Mammary epithelial cell (primary cell): ENCODE measurements around the gene ARL17B.
"Not testable (repeated sequence)": the region's sequence is repeated elsewhere in the genome, so short reads cannot be mapped to it uniquely, and the experiment has no call there.

Experiments
- CTCF ChIP-seq, 2 donors: IDR thresholded peaks in 1 of 2; conservative IDR thresholded peaks in 1 of 2; 2 replicates each; pipeline ENCODE4 v1.5.1; 2011 to 2012; ENCODE audit warnings: inconsistent platforms in 2 of 2, low read length in 2 of 2, mild to moderate bottlenecking in 2 of 2, control low read depth in 1 of 2, low read depth in 1 of 2; ENCODE audit not compliant: insufficient read depth in 1 of 2; ENCODE audit errors: extremely low read depth in 1 of 2
- EZH2 ChIP-seq: IDR thresholded peaks from 2 replicates; pipeline ENCODE4 v1.6.1; 2012; ENCODE audit warnings: low read length, inconsistent platforms, borderline replicate concordance

GRCh38 chr17:46249153-46249552, 112.4 kb downstream of the ARL17B start:
- TF ChIP-seq CTCF (conservative IDR thresholded peaks at IDR 0.05 in 1 of 2, IDR thresholded peaks at IDR 0.05 in 1 of 2; ENCODE audit: extremely low read depth in 1 of 2, insufficient read depth in 1 of 2, low read depth in 1 of 2, low read length in 2 of 2); EZH2: not testable (repeated sequence)
